GM18520 (cell line): ENCODE data around the gene IL3RA.
"Not testable (repeated sequence)": the region's sequence is repeated elsewhere in the genome, so short reads cannot be mapped to it uniquely, and the experiment has no call there.

Source experiments
- ATAC-seq: cut with Tn5 transposase; IDR thresholded peaks from one replicate; pipeline ENCODE4 v1.9.1; 2021; ENCODE audit not compliant: unreplicated experiment

Gene IL3RA

DNA sequence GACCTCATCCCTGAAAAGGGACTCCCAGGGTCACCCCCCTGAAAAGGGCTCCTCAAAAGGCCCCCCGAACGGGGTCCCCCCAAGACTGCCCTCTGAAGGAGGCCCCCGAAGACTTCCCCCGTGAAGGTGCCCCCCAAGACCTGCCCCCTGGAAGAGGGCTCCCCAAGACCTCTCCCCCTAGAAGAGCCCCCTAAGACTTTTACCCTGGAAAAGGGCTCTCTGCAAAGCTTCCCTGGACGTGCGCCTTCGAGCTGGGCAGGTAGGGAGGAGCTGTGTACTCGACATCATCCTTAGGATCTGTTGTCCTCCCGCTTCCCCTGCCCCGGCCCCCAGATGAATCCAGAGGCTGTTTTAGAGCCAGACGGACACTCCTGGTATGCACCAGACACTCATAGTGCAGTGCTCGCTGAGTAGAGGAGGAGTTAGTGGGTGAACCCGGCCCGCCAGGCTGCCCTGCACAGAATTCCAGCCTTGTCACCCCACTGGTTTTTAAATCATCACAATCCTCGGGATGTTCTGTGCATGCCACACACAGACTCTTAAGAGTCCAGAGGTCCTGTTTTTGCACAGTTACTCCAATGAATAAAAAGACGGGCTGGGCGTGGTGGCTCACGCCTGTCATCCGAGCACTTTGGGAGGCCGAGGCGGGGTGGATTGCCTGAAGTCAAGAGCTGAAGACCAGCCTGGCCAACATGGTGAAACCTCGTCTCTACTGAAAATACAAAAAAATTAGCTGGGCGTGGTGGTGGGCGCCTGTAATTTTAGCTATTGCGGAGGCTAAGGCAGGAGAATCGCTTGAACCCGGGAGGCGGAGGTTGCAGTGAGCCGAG is 61.1 kb downstream of the IL3RA start:
- no peak for ATAC-seq

DNA sequence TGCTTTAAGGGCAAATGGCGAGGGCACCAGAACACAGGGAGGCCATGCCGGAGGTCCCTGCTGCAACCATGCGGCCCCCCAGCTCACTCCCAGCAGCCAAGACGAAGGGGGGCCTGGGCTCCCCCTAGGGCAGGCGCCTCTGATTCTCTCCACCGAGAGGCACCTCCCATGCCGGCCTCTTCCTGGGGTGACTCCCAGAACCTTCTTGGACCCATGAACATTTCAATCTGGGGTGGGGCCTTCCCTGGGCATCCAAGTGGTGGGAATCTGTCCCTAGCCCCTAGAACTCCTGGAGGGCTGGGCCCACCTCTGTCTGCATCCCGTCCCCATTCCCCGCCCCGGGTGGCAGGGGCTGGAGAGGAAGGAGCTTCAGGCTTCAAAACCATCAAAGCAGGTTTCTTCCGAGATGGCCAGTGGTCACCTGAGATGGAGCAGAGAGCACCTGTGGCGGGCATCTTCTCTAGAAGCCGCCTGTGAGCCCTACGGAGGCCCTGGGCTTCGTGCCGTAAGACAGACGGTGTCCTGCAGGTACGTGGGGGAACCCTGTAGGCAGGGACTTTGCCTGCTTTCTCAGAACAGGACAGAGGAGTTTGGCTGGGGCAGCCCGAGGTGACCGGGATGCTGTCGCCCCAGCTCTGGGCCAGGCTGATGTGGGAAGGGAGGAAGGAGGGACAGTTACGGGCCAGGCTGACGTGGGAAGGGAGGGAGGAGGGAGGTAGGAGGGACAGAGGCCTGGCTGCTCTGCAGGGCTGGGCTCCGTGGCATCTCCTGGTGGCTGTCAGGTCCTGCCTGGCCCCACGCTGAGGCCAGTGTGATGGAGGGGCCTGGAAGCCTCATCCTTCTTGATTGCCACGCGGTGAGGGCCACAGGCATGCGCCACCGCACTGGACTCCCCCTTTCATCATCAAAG is 62.1 kb downstream of the IL3RA start:
- no peak for ATAC-seq

DNA sequence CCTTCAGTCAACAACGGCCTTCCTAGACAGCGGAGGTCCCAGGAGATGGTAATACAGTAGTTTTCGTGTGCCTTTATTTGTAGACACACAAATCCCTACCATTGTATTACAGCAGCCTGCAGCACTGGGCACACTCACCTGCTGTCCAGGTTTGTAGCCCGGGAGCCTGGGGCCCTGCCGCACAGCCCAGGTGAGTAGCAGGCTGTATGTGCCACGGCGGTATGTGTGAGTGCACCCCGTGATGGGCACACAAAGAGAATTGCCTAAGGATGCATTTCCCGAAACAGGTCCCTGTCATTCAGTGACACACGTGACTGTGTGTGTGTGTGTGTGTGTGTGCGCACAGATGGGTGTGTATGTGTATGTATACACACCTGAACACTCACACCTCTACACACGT is 63.5 kb downstream of the IL3RA start:
- ATAC-seq, result no peak

DNA sequence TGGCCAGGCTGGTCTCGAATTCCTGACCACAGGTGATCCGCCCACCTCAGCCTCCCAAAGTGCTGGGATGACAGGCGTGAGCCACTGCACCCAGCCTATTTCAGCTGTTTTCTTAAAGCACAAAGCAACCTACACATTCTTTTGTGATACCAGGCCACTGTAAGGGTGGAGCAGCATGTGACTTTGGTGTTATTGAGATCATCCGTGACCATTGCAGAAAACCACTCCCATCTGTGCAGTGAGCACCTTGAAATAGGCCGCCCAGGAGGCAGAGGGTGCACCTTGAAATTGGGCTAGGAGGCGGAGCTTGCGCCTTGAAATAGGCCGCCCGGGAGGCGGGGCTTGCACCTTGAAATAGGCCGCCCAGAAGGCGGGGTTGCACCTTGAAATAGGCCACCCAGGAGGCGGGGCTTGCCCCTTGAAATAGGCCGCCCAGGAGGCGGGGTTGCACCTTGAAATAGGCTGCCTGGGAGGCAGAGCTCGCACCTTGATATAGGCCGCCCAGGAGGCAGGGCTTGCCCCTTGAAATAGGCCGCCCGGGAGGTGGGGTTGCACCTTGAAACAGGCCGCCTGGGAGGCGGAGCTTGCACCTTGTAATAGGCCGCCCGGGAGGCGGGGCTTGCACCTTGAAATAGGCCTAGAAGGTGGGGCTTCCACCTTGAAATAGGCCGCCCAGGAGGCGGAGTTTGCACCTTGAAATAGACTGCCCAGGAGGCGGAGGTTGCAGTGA is 64.3 kb downstream of the IL3RA start:
- ATAC-seq, result no peak

DNA sequence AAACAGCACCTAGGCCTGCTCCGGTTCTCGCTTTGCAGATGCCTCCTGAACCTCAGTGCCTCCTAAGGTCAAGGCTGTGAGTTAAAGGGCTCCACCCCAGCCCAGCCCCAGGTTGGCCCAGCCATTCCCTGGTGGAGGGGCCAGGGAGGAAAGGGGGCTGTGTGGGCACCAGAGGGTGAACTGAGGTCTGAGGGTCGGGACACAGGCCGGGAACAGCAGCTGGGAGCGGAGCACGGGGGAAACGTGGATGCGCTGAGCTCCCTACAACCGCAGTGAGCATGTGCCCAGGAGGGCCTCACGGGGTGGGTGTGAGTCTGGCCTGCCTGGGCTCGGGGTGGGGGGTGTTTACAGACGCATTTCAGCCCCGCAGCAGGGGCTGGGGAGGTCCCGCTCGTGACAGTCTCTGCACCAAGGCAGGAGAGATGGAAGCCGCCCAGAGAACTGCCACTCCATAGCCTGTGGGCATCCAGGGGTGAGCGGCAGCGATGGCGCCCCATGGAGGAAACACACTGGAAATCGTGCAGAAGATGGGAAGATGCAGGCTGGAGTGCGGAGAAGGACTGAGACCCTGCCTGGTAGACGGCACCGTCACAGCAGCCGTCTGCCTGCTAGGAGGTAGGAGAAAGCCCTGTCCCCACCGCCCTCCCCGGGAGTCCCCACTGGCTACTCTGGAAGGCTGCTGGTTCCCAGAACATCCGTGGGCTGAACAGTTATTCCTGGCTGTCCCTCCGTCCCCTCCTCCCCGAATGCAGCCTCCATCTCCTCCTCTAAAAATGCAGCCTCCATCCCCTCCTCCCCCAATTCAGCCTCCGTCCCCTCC is 65.2 kb downstream of the IL3RA start:
- no peak for ATAC-seq

DNA sequence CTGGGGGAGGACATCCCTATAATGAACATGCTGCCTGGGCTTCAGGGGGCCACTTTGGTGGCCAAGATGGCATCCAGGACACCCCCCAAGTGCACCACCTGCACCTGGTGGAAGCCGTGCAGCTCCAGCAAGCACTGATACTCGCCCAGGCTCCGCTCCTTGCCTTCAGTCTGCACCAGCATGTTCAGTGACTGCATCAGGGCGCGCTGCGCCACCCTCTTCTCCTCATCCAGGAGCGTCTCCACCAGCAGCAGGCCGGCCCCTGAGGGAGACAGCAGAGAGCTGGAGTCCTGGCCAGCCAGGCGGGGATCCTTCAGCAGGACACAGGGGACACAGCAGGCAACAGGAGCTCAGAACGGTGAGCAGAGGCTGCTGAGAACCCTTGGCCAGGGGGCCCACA is 66.6 kb downstream of the IL3RA start:
- ATAC-seq, result no peak

DNA sequence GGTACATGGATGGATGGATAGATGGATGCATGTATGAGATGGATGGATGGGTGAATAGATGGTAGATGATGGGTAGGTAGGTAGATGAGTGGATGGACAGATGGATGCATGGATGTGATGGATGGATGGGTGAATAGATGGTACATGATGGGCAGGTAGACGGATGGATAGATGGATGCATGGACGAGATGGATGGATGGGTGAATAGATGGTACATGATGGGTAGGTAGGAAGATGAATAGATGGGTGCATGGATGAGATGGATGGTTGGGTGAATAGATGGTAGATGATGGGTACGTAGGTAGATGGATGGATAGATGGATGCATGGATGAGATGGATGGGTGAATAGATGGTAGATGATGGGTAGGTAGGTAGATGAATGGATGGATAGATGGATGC is 67.3 kb downstream of the IL3RA start:
- ATAC-seq, result not testable (repeated sequence)

DNA sequence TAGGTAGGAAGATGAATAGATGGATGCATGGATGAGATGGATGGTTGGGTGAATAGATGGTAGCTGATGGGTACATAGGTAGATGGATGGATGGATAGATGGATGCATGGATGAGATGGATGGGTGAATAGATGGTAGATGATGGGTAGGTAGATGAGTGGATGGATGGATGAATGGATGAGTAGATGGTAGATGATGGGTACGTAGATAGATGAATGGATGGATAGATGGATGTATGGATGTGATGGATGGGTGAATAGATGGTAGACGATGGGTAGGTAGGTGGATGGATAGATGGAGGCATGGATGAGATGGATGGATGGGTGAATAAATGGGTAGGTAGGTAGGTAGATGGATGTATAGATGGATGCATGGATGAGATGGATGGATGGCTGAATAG is 69.2 kb downstream of the IL3RA start:
- not testable (repeated sequence) for ATAC-seq

GRCh38 chrX:1407035-1407434 is 70.5 kb downstream of the IL3RA start:
- no peak for ATAC-seq

- ATAC-seq, result no peak
Measured at GRCh38 chrX:1411326-1411725, 74.7 kb downstream of the IL3RA start.

DNA sequence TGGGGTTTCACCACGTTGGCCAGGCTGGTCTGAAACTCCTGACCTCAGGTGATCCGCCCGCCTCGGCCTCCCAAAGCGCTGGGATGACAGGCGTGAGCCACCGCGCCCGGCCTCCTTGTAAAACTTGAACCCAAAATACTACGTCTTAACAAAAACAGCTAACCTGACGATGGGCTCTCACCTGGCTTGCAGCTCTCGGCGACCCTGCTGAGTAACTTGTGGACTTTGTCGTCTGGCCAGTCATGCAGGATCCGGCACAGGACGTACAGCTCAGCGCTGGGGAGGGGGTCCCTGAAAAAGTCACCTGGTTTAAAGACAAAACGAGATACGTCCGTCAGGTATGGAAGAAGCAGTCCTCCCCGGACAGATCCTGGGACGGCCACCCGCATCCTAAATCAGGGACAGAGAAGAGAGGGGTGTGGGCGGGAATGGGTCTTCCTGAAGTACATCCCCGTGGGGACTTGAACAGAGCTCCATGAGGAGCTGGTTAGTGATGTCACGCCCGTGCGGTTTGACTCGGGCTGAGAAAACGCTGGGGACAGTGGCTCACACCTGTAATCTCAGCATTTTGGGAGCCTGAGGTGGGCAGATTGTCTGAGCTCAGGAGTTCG is 76.1 kb downstream of the IL3RA start:
- no peak for ATAC-seq

- no peak for ATAC-seq
Measured at GRCh38 chrX:1416327-1416784, 79.8 kb downstream of the IL3RA start.

- ATAC-seq, result no peak
Measured at GRCh38 chrX:1416965-1417760, 80.6 kb downstream of the IL3RA start.

DNA sequence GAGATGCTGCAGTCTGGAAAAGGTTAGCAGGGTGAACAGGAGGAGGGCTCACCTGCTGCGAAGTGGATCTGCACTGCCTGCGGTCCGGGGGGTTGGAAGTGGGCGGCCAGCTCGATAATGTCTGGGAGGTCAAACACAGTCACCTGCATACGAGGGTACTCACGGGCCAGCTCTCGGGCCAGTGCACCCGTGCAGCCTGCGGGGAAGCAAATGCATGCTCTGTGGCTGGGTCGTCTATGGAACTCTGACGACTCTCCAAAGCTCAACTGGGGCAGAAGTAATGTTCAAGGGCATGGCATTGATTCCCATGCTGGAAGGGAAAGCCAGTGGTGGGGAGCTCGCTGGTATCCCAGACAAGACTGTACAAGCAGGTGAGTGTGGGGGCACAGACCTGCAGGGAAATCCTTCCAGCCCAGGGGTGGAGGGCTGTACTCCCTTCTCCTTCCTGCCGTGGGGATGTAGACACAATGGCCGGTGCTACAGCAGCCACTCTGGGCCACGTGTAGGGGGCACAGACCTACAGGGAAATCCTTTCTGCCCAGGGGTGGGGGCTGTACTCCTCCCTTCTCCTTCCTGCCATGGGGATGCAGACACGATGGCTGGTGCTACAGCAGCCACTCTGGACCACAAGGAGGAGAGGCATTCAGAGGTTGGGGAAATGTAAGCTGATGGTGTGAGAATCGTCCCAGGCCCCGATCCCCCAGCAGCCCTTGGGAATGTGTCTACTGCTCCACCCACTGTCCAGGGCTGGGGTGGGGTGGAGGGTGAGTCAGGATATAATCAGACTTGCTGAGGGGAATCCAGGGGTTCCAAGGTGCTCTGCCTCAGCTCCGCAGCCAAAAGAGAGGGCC is 81.6 kb downstream of the IL3RA start:
- ATAC-seq, result no peak

- ATAC-seq, result no peak
Measured at GRCh38 chrX:1418901-1419544, 82.4 kb downstream of the IL3RA start.

DNA sequence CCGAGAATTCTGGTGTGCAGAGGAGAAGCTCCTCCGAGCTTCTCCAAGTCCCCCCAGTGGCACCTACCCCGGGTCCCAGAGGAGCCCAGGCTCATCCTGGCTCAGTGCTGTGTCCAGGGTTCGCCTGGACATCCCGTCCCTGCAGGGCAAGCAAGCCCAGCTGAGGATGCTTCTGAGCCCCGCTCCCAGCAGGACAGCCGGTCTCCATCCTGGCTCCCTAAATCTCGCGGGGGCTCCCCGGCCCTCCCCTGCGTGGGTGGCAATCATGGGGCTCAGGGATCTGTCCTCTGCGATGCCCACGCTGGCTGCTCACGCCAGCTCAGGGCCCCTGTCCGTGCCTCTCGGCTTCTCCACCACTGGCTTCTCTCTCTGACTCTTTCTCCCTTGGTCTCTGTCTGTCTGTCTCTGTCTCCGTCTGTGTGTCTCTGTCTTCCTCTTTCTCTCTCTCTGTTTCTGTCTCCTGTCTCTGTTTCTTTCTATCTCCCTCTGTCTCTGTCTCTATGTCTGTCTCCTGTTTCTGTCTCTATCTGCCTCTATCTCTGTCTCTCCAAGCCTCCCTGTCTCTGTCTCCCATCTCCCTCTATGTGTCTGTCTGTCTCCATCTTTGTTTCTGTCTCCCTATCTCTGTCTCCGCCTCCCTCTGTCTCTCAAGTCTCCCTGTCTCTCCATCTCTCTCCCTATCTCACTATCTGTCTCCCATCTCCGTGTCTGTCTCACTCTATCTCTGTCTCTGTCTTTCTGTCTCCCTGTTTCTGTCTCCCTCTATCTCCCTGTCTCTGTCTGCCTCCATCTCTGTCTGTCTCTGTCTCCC is 83.2 kb downstream of the IL3RA start:
- ATAC-seq, result no peak

GRCh38 chrX:1420371-1420770 is 83.8 kb downstream of the IL3RA start:
- no peak for ATAC-seq
